ENCODE results near the gene CGB1.

CGB1 gene

GRCh38 chr19:48989701-48990291 is 46.9 kb downstream of the CGB1 start:
- Histone ChIP-seq H3K27ac (ENCODE audit: low read depth, low read length) (no peak overlapping the region), H3K27me3 (ENCODE audit: control insufficient read depth in 1 of 2, insufficient read depth in 2 of 2, low read length in 2 of 2) (no peaks in the 10 kb centered on the region), H3K4me1 (ENCODE audit: insufficient read depth, low read length) (peaks cover 27% of the 10 kb centered on the region), H3K9me3 (ENCODE audit: low read length) (no peaks in the 10 kb centered on the region), H3K36me3 (ENCODE audit: insufficient read depth, low read length) (peaks cover 18% of the 10 kb centered on the region), H3K9ac (ENCODE audit: low read length) (no peak overlapping the region), H3K4me3 (ENCODE audit: low read depth in 1 of 2, low read length in 2 of 2) (no peak overlapping the region)

- Histone ChIP-seq H3K27me3 (ENCODE audit: control insufficient read depth in 1 of 2, insufficient read depth in 2 of 2, low read length in 2 of 2) (no peaks in the 10 kb centered on the region), H3K27ac (ENCODE audit: low read depth, low read length) (no peak overlapping the region), H3K9me3 (ENCODE audit: low read length) (no peaks in the 10 kb centered on the region), H3K4me1 (ENCODE audit: insufficient read depth, low read length) (peaks cover 19% of the 10 kb centered on the region), H3K36me3 (ENCODE audit: insufficient read depth, low read length) (peaks cover 22% of the 10 kb centered on the region), H3K4me3 (ENCODE audit: low read depth in 1 of 2, low read length in 2 of 2) (no peak overlapping the region), H3K9ac (ENCODE audit: low read length) (no peak overlapping the region)
Observed at GRCh38 chr19:48988860-48989259, 47.8 kb downstream of the CGB1 start.

- H3K36me3 ChIP-seq (ENCODE audit: insufficient read depth, low read length): peaks cover 27% of the 10 kb centered on the region
- H3K4me3 ChIP-seq (ENCODE audit: low read depth in 1 of 2, low read length in 2 of 2): no peak overlapping the region
- no peak overlapping the region for H3K9ac ChIP-seq (ENCODE audit: low read length)
- H3K4me1 ChIP-seq (ENCODE audit: insufficient read depth, low read length): peaks cover 19% of the 10 kb centered on the region
- no peak overlapping the region for H3K27ac ChIP-seq (ENCODE audit: low read depth, low read length)
- H3K9me3 ChIP-seq (ENCODE audit: low read length): no peaks in the 10 kb centered on the region
- H3K27me3 ChIP-seq (ENCODE audit: control insufficient read depth in 1 of 2, insufficient read depth in 2 of 2, low read length in 2 of 2): no peaks in the 10 kb centered on the region
Observed at GRCh38 chr19:48988286-48988685, 48.4 kb downstream of the CGB1 start.

GRCh38 chr19:48987323-48987722 is 49.4 kb downstream of the CGB1 start:
- no peak overlapping the region for H3K4me3 ChIP-seq (ENCODE audit: low read depth in 1 of 2, low read length in 2 of 2)
- peaks cover 18% of the 10 kb centered on the region for H3K4me1 ChIP-seq (ENCODE audit: insufficient read depth, low read length)
- H3K27me3 ChIP-seq (ENCODE audit: control insufficient read depth in 1 of 2, insufficient read depth in 2 of 2, low read length in 2 of 2): no peaks in the 10 kb centered on the region
- H3K9ac ChIP-seq (ENCODE audit: low read length): no peak overlapping the region
- no peak overlapping the region for H3K27ac ChIP-seq (ENCODE audit: low read depth, low read length)
- H3K36me3 ChIP-seq (ENCODE audit: insufficient read depth, low read length): peaks cover 31% of the 10 kb centered on the region
- H3K9me3 ChIP-seq (ENCODE audit: low read length): no peaks in the 10 kb centered on the region

- H3K4me1 ChIP-seq (ENCODE audit: insufficient read depth, low read length): peaks cover 10% of the 10 kb centered on the region
- H3K36me3 ChIP-seq (ENCODE audit: insufficient read depth, low read length): peaks cover 31% of the 10 kb centered on the region
- no peaks in the 10 kb centered on the region for H3K27me3 ChIP-seq (ENCODE audit: control insufficient read depth in 1 of 2, insufficient read depth in 2 of 2, low read length in 2 of 2)
- H3K9ac ChIP-seq (ENCODE audit: low read length): no peak overlapping the region
- H3K4me3 ChIP-seq (ENCODE audit: low read depth in 1 of 2, low read length in 2 of 2): no peak overlapping the region
- no peak overlapping the region for H3K27ac ChIP-seq (ENCODE audit: low read depth, low read length)
- no peaks in the 10 kb centered on the region for H3K9me3 ChIP-seq (ENCODE audit: low read length)
Observed at GRCh38 chr19:48986211-48986610, 50.5 kb downstream of the CGB1 start.

GRCh38 chr19:48985711-48986110 is 51.0 kb downstream of the CGB1 start:
- Histone ChIP-seq H3K4me1 (ENCODE audit: insufficient read depth, low read length) (peaks cover 5% of the 10 kb centered on the region), H3K27ac (ENCODE audit: low read depth, low read length) (no peak overlapping the region), H3K9ac (ENCODE audit: low read length) (no peak overlapping the region), H3K9me3 (ENCODE audit: low read length) (no peaks in the 10 kb centered on the region), H3K27me3 (ENCODE audit: control insufficient read depth in 1 of 2, insufficient read depth in 2 of 2, low read length in 2 of 2) (no peaks in the 10 kb centered on the region), H3K36me3 (ENCODE audit: insufficient read depth, low read length) (peaks cover 31% of the 10 kb centered on the region), H3K4me3 (ENCODE audit: low read depth in 1 of 2, low read length in 2 of 2) (no peak overlapping the region)
